ENCODE results near the gene NKX6-2.

GRCh38 chr10:132804287-132804686 lies 18.3 kb upstream of the NKX6-2 start:
- TF ChIP-seq POLR2A (IDR thresholded peaks at IDR 0.05) (no peak), CTCF (IDR thresholded peaks at IDR 0.05) (no peak), EP300 (IDR thresholded peaks at IDR 0.05) (no peak), POLR2AphosphoS5 (IDR thresholded peaks at IDR 0.05) (no peak)

Measured in gastroesophageal sphincter (tissue), 3 donors.